ENCODE results near the gene MPP2.
"Not testable (repeated sequence)": the region's sequence is repeated elsewhere in the genome, so short reads cannot be mapped to it uniquely, and the experiment has no call there.

Gene MPP2

DNA sequence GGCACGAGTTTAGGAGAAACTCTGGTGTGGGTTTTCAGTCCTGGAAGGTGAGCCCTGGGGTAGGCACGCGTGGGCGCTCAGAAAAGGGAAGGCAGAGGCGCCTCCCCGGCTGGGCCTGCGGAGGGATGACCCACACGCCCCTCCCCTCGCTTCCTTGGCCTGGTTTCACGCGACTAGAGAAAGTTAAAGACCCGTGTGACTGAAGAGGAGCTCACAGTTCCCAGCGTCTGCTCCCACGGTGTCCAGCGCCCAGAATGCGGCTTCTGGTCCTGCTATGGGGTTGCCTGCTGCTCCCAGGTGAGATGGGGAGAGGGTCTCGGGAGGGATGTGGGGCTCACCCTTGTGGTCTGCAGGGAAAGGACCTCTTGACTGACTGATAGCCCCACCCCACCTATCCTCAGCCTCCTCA is 60.4 kb downstream of the MPP2 start, which contains the start of gene CD300LG:
CD300LG (plus strand) TSS at position 214 of the 409 bp plus-strand sequence; CDS start at position 255, 41 bp downstream.
- ATAC-seq: no peak
- DNase-seq: no peak

GRCh38 chr17:43846221-43846712 is 61.1 kb downstream of the MPP2 start:
- DNase-seq: peak; percentile 90
- ATAC-seq: peak; percentile 97

DNA sequence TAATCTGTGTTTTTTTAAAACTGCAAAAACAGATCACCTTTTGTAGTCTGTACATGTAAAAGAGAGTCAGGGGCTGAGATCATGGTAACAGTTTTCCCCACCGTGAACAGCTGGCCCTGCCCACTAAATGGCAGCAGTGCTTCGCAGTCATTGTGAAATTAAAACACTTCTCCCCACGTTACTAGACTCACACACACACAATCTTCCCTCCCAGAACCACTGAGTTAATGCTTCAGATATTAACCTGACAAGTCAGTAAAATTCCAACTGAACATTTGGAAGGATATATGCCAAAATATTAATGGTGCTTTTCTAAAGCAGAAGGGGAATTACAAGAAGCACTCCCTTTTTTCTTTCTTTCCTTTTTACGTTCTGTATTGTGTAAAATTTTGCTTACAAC is 61.6 kb downstream of the MPP2 start:
- no peak for ATAC-seq
- DNase-seq: no peak

DNA sequence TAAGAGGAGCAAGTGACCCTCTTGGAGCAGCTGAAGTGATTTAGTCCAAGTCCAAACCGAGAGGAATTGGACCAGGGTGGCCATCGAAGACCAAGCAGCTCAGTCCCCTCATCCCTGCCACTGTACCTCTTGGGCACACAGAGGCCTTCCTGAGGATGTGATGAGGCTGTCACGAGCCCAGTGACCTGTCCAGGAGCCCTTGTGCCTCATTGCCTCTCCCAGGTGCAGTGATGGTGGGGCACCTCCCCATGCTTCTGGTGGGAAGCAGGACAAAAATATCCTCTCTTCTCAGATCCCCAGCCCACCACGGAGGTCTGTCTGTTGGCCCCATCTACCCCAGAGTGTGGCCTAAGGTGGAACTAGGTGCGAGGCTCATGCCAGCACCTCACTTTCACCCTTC is 63.1 kb downstream of the MPP2 start:
- DNase-seq (no peak), ATAC-seq (no peak)

- no peak for ATAC-seq
- DNase-seq: no peak
Observed at GRCh38 chr17:43842975-43843325, 64.4 kb downstream of the MPP2 start.

- ATAC-seq, DNase-seq: not testable (repeated sequence)
Observed at GRCh38 chr17:43842091-43842974, 65.0 kb downstream of the MPP2 start.

DNA sequence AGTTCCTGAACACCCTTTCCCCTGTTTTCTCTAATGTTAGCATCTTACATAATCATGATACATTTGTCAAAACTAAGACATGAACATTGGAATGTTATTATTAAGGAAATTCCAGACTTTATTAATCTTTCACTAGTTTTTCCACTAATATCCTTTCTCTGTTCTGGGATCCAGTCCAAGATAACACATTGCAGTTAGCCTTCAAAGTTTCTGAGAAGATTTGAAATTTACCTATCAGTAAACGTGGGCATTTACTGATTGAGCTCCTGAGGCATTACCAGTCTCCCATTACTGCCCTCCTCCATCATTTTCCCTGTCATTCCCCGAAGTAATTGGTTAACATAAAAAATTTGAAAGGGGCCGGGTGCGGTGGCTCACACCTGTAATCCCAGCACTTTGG is 66.1 kb downstream of the MPP2 start:
- no peak for DNase-seq
- no peak for ATAC-seq

DNA sequence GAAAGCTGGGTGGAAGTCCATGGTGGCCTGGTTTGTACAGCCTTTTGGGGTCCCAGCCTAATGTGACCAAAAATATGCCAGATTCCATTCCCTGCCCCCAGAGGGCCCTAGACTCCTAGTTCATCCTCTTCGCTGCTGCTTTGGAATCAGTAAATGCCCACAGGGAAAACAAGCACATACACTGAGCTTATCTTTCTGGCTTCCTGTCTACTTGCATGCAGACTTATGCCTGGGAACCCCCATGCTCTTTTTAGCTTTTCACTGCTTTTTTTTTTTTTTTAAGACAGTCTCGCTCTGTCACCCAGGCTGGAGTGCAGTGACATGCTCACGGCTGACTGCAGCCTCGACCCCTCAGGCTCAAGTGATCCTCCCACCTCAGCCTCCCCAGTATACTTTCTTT is 66.5 kb downstream of the MPP2 start:
- ATAC-seq (no peak), DNase-seq (no peak)

GRCh38 chr17:43839670-43840108 is 67.6 kb downstream of the MPP2 start:
- DNase-seq (no peak), ATAC-seq (no peak)

DNA sequence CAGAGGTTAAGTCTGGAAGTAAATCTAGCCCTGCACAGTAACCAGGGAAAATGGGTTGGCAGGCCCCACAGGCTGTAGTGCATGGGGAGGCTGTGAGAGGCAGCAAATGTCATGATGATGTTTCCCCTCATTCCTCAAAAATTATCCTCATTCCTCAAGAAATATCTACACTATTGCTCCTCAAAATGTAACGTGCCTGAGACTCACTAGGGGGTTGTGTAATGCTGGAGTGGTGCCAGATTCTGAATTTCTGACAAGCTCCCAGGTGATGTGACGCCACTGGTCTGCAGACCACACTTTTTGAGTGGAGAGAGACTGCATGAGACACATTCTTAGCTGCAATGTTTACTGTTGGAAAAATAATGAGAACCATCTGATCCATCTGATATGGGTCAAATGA is 73.2 kb downstream of the MPP2 start:
- ATAC-seq (no peak), DNase-seq (no peak)

DNA sequence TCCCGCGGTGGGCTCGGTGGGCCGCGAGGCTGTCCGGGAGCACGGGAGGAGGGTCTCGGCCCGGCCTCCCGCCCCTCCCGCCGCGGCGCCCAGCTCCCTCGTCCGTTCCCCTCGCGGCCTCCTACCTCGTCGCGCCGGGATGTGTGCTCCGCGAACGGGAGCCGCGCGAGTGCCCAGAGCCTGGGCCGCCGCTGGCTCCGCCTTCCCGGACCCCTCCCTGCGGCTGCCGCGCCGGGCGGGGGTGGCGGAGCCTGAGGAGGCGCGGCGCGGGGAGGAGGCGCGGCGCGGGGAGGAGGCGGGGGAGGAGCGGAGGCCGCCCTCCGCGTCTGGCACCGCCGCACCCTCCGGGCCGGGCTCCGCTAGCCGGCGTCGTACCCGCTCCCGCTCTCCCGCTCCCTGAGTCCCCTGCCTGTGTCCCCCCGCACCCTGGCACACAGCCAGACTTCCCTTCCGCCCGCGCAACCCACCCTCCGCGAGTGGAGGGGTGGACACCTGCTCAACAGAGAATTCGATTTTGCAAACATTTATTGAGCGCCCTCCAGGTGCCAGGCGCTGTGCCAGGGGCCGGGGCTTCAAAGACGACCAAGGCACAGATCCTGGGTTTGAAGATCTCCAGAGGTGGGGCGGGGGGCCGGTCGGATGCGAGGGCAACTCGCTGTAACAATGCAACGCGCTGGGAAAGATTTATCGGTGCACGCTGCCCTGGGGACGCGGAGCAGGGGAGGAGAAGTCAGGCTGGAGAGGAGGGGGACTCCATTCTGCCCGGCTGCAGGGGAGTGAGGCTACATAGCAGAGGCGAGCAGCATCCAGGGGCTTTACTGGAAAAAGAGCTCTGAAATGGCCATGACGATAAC is 74.1 kb downstream of the MPP2 start, which contains the start of gene MPP3:
MPP3 (minus strand) TSS at position 171 of the 854 bp plus-strand sequence. CDS start 1,240 bp downstream, outside the sequence.
- ATAC-seq (peak; percentile 50), DNase-seq (peak; percentile 40)

DNA sequence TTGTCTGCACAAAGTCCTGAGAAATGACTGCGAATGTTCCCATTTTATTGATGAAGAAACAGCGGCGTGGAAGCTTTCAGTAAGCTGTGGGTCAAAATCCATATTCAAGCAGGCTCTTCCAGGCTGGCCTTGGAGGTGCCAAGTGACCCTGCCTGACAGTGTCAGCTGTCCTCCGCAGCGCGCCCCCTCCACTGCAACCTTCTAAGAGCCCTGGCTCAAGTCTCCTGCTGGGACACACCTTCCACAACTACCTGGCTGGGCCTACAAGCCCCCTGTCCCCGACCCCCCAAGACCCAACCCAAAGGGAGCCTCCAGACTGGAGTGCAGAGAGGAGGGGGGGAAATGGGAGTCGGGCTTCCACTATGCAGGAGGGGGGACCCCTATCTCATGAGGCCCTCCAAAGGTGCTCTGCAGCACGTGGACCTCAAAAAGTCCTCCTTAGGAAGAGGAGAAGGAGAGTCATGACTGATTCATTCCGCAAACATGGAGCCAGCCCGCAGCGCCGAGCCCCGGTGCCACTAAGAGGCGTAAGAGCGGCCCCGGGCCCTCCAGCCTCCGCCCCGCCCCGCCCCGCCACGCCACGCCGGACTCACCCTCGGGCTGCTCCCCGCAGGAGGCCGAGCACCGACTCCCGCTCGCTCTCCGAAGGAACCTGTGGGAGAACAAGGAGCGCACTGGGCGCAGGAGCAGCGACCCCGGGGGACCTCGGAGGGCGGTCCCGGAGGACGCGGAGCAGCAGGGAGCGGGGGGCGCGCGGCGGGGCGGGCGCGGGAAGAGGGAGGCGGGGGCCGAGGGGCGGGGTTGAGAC is 75.0 kb downstream of the MPP2 start:
- DNase-seq (peak; percentile 30), ATAC-seq (peak; percentile 34)

DNA sequence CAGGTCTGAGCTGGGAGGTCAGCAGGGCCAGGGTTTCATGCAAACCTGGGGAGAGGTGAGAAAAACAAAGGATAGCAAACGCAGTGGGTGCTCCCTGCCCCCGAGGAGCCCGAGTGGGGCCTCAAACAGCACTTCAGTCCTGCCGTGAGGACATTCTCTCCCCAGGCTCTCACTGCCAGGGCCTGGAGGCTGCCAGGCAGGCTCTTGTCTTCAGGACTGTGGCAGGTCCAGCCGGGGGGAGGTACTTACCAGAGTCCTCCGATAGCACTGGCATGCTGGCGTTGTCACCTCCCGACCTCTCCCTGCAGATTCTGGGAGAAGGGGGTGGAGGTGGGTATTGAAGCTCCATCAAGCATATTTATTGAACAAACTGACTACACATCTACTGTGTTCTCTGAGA is 75.7 kb downstream of the MPP2 start:
- no peak for DNase-seq
- no peak for ATAC-seq

DNA sequence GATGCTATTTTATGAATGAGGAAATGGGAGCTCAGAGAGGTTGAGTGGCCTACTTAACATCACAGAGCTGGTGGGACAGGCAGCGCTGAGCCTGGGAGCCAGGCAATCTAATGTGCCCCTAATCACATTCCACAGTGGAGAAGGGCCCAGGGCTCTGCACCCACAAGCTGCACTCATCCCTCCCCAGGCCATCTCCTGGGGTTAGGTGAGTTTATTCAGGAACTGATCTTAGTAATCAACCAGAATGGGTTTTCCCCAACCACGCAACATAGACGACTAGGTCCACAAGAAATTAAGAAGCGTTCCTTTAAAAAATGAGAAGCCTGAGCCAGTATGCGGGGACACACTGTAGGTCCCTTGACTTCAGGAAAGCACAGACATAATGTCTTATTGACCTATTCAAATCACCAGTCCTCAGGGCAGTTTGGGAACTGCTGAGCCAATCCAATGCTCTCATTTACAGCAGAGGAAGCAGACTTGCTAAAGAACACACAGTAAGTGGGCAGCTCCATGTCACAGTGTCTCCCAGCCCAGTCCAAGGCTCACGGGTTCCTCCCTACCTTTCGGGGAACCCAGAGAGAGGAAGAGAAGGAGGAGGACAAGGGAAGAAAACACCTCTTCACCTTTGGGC is 76.7 kb downstream of the MPP2 start:
- peak; percentile 12 for DNase-seq
- ATAC-seq: peak; percentile 42

DNA sequence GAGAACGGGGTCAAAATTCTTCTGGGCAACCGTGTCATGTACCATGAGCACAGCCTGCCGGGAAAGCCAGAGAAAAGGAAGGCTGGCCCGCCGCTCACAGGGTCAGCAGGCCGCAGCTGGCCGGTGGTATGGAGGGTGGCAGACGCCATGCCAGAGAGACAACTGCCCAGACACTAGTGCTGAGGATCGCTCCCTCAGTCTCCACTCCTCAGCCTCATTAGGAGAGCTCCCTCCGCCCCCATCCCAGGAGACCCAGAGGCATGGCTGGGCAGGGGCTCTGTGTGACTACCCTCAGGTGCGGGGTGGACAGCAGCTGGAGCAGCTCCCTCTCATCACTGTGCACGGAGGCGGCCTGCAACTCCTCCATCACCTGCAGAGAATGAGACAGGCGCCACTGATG is 77.6 kb downstream of the MPP2 start:
- no peak for DNase-seq
- ATAC-seq: no peak

DNA sequence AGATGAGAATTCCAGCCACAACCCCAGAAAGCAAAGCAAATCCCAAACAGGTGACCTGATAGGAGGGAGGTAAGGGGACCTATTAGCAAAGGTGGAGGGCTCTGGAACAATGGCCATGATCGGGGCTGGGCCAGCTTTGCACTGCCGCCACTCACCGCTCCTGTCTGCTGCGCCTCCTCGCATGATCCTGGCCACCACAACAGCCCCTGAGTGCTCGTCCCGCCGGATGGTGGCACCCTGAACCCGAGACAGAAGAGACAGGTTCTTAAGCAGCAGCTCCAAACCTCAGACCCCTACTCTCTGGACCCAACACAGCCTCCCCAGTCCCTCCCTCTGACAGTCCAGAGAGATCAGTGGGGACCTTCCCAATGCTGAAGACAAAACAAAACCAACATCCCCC is 79.7 kb downstream of the MPP2 start:
- ATAC-seq (no peak), DNase-seq (no peak)

DNA sequence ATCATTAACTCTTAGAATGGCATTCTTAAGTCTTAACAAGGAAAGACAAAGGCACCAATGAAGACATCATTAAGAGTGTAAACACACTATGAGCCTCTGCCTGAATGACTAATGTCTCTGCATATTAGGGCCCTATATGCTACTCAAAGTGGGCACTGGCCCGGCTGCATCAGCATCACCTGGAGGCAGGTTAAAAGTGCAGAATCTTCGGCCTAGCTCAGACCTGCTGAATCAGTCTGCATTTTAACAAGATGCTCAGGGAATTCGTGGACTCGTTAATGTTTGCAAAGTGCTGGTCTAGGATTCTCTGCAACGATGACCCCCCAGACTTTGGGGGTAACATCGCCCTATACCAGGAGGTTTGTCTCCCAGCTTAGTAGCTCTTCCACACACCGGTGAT is 81.1 kb downstream of the MPP2 start:
- ATAC-seq: no peak
- no peak for DNase-seq

GRCh38 chr17:43825567-43825966 is 81.8 kb downstream of the MPP2 start:
- ATAC-seq: no peak
- no peak for DNase-seq

Measured in stimulated activated naive CD8-positive, alpha-beta T cell treated with anti-CD3 and anti-CD28 coated beads, Interleukin-15, Interleukin-2, amounts not matched to agents 100 U/mL and 50 U/mL, for 24 hours (primary cell).